Gastrocnemius medialis (tissue), 4 donors: ENCODE results near the gene FAM209A. TPM values are rescaled to one million over a fixed set of nuclear protein-coding genes. Genes with fewer than 3 reads are reported as not detected.
"Not testable (repeated sequence)": the region's sequence is repeated elsewhere in the genome, so short reads cannot be mapped to it uniquely, and the experiment has no call there.

Experiments
- ATAC-seq, 2 donors: fragments of 150-250 bp; one replicate each; pipeline ENCODE4 v1.9.1; 2016
- DNase-seq, 2 donors: peaks; one replicate each; pipeline ENCODE4 v3.0.0-alpha.2; 2019
- H3K27ac ChIP-seq, 4 donors: fragments of 200-600 bp; sonication (generic); 1 replicate in 1 of 4; 2 replicates in 3 of 4; pipeline ENCODE4 v1.5.1; 2016 to 2018; ENCODE audit warnings: mild to moderate bottlenecking in 2 of 4, moderate library complexity in 1 of 4
- H3K27me3 ChIP-seq, 3 donors: fragments of 200-600 bp; sonication (generic) in 2 of 3; 1 replicate in 1 of 3; 2 replicates in 2 of 3; pipeline versions ENCODE4 v1.5.1 to v1.6.0; 2016 to 2019; ENCODE audit warnings: mild to moderate bottlenecking in 1 of 3, moderate library complexity in 1 of 3
- H3K36me3 ChIP-seq, 2 donors: fragments of 200-600 bp; sonication (generic) in 1 of 2; one replicate each; pipeline ENCODE4 v1.5.1; 2017 to 2018
- H3K4me1 ChIP-seq, 2 donors: fragments of 200-600 bp; sonication (generic) in 1 of 2; one replicate each; pipeline ENCODE4 v1.5.1; 2016 to 2017; ENCODE audit warnings: mild to moderate bottlenecking in 2 of 2
- H3K4me3 ChIP-seq, 4 donors: fragments of 200-600 bp; sonication (generic) in 3 of 4; 1 replicate in 1 of 4; 2 replicates in 3 of 4; pipeline ENCODE4 v1.5.1; 2016 to 2019; ENCODE audit warnings: mild to moderate bottlenecking in 2 of 4
- H3K9me3 ChIP-seq, 3 donors: fragments of 200-600 bp; sonication (generic) in 2 of 3; 1 replicate in 1 of 3; 2 replicates in 2 of 3; pipeline ENCODE4 v1.5.1; 2016 to 2019
- CTCF ChIP-seq, 5 experiments: fragments of 450-650 bp in 3 of 5; fragments of 200-600 bp in 2 of 5; sonication (generic) in 2 of 5; IDR thresholded peaks in 4 of 5; conservative IDR thresholded peaks in 1 of 5; 1 replicate in 4 of 5; 2 replicates in 1 of 5; pipeline ENCODE4 v1.5.1; 2016 to 2019; ENCODE audit warnings: antibody characterized with exemption in 5 of 5, mild to moderate bottlenecking in 3 of 5, moderate library complexity in 3 of 5
- POLR2A ChIP-seq, 2 donors: fragments of 450-650 bp; IDR thresholded peaks; one replicate each; pipeline ENCODE4 v1.6.1; 2017; ENCODE audit warnings: antibody characterized with exemption in 2 of 2, mild to moderate bottlenecking in 2 of 2, moderate library complexity in 2 of 2
- in situ Hi-C, 4 donors: fragments of 200-750 bp; cut with MboI; loops; one replicate each; pipeline versions ENCODE4 v1.15.0 to v1.8.0; 2017; ENCODE audit warnings: low sequenced_read_pairs in 4 of 4
- intact Hi-C: fragments of 100-400 bp; cut with DNase I; formaldehyde crosslinking; loops from one replicate; pipeline ENCODE4 v1.15.1; 2023; ENCODE audit warnings: low total_unique reads
- total RNA-seq, 4 donors: library from RNA; depleted of rRNA; stranded (reverse); fragments of >200 nt; gene quantifications; one replicate each; pipeline versions ENCODE4 v1.1.0 to v1.2.3, GENCODE V29; 2016

Gene FAM209A
- not detected for total RNA-seq

- H3K4me3 ChIP-seq, in situ Hi-C loops, H3K9me3 ChIP-seq, H3K27ac ChIP-seq, H3K27me3 ChIP-seq, DNase-seq, ATAC-seq, H3K4me1 ChIP-seq, intact Hi-C loops: not testable (repeated sequence)
- H3K36me3 ChIP-seq = peaks cover 0 to 13% of the 10 kb centered on the region in 2 donors
These were observed at the start of gene FAM209A for GRCh38 chr20:56524444-56524843. Gene FAM209A, plus strand, starts transcription at chr20:56524744. Its CDS starts 65 bp downstream, at chr20:56524809.

GRCh38 chr20:56483970-56484369 is 40.6 kb upstream of the FAM209A start:
- Histone ChIP-seq H3K36me3 (peaks cover 0 to 69% of the 10 kb centered on the region in 2 donors), H3K27me3 (no peaks in the 10 kb centered on the region), H3K27ac (no peak overlapping the region), H3K4me1 (no peaks in the 10 kb centered on the region), H3K9me3 (no peaks in the 10 kb centered on the region), H3K4me3 (no peak overlapping the region)
- no peak for ATAC-seq
- no peak for DNase-seq
- in situ Hi-C loops = no loop called here
- TF ChIP-seq CTCF (IDR thresholded peaks at IDR 0.05 in 4 of 5, conservative IDR thresholded peaks at IDR 0.05 in 1 of 5) = no peak
- no peak for TF ChIP-seq POLR2A (IDR thresholded peaks at IDR 0.05)
- intact Hi-C loops = no loop called here

- Histone ChIP-seq H3K4me1 (no peaks in the 10 kb centered on the region), H3K36me3 (peaks cover 0 to 54% of the 10 kb centered on the region in 2 donors), H3K4me3 (no peak overlapping the region), H3K27ac (no peak overlapping the region), H3K9me3 (no peaks in the 10 kb centered on the region), H3K27me3 (no peaks in the 10 kb centered on the region)
- ATAC-seq = no peak
- TF ChIP-seq POLR2A (IDR thresholded peaks at IDR 0.05) (no peak), CTCF (IDR thresholded peaks at IDR 0.05 in 4 of 5, conservative IDR thresholded peaks at IDR 0.05 in 1 of 5) (no peak)
- DNase-seq = no peak
- intact Hi-C loops (no loop called here), in situ Hi-C loops (no loop called here)
These were observed 37.3 kb upstream of the FAM209A start for GRCh38 chr20:56487216-56487615.

- TF ChIP-seq POLR2A (IDR thresholded peaks at IDR 0.05) = no peak
- no peak for TF ChIP-seq CTCF (IDR thresholded peaks at IDR 0.05 in 4 of 5, conservative IDR thresholded peaks at IDR 0.05 in 1 of 5)
- no peak overlapping the region for H3K27ac ChIP-seq
- ATAC-seq = no peak
- no peaks in the 10 kb centered on the region for H3K4me1 ChIP-seq
- intact Hi-C loops = no loop called here
- in situ Hi-C loops = no loop called here
- H3K9me3 ChIP-seq = no peaks in the 10 kb centered on the region
- DNase-seq = no peak
- peaks cover 0 to 42% of the 10 kb centered on the region in 2 donors for H3K36me3 ChIP-seq
- no peak overlapping the region for H3K4me3 ChIP-seq
- no peaks in the 10 kb centered on the region for H3K27me3 ChIP-seq
These were observed 36.0 kb upstream of the FAM209A start for GRCh38 chr20:56488566-56488965.

GRCh38 chr20:56501116-56501515 is 23.4 kb upstream of the FAM209A start:
- no peaks in the 10 kb centered on the region for H3K4me1 ChIP-seq
- H3K4me3 ChIP-seq = no peak overlapping the region
- TF ChIP-seq CTCF (IDR thresholded peaks at IDR 0.05 in 4 of 5, conservative IDR thresholded peaks at IDR 0.05 in 1 of 5) (no peak), POLR2A (IDR thresholded peaks at IDR 0.05) (no peak)
- no peak overlapping the region for H3K27ac ChIP-seq
- in situ Hi-C loops (no loop called here), intact Hi-C loops (no loop called here)
- DNase-seq (no peak), ATAC-seq (no peak)
- H3K36me3 ChIP-seq = peaks cover 0 to 18% of the 10 kb centered on the region in 2 donors
- no peaks in the 10 kb centered on the region for H3K27me3 ChIP-seq
- H3K9me3 ChIP-seq = no peaks in the 10 kb centered on the region
